ENCODE measurements around the gene CITED1. TPM values are rescaled to one million over a fixed set of nuclear protein-coding genes. Genes with fewer than 3 reads are reported as not detected.

Gene CITED1
- total and polyA plus RNA-seq, 2 of the 13 experiments (the other 11 are each of a cell fraction or from before 2014, with no cell fraction given) = 0.09 TPM; not detected in 1

DNA sequence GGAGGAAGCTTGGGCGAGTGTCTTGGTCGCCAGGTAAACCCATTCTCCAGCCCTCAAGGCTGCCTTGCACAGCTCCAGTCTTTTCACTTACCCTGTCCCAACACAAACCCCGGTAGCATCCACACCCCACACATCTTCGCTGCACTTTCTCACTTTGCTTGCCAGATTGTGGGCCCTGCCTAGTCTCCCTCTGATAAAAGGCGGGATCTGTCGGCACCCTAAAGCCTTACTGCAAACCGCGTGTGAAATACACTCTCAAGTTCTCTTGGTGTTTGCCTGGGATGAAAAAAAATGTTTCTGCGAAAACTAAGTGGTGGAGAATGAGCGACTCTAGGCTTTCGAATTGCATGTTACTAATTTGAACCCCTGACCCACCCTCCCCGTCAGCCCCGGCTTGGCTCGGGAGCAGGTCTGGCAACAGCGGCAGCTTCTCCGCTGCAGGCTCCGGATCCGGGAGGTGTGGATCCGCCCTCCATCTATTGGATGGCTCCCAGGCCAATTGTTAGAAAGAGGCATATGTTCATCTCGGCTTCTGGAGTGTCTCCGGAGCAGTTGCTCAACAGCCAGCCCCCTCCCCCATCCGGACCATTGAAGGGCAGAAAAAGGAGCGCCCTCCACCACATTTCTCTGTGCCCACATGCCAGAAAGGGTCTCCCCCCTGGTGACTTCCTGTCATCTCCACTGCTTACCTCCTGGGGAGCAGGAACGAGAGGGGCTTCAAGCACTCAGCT, 3.0 kb upstream of the CITED1 start (continued):
- TF ChIP-seq, protein P1, sequence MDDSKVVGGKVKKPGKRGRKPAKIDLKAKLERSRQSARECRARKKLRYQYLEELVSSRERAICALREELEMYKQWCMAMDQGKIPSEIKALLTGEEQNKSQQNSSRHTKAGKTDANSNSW (CRISPR knock-in tag; IDR thresholded peaks at IDR 0.05; ENCODE audit: borderline replicate concordance) = no peak
- peak; percentile 23 for TF ChIP-seq YY1 (IDR thresholded peaks at IDR 0.05; ENCODE audit: insufficient read depth, insufficient replicate concordance, low read depth, low read length)
- TF ChIP-seq, protein P2, sequence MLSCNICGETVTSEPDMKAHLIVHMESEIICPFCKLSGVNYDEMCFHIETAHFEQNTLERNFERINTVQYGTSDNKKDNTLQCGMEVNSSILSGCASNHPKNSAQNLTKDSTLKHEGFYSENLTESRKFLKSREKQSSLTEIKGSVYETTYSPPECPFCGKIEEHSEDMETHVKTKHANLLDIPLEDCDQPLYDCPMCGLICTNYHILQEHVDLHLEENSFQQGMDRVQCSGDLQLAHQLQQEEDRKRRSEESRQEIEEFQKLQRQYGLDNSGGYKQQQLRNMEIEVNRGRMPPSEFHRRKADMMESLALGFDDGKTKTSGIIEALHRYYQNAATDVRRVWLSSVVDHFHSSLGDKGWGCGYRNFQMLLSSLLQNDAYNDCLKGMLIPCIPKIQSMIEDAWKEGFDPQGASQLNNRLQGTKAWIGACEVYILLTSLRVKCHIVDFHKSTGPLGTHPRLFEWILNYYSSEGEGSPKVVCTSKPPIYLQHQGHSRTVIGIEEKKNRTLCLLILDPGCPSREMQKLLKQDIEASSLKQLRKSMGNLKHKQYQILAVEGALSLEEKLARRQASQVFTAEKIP (CRISPR knock-in tag; IDR thresholded peaks at IDR 0.05; ENCODE audit: borderline replicate concordance) = no peak
- TF ChIP-seq SIN3A (IDR thresholded peaks at IDR 0.05; ENCODE audit: borderline replicate concordance, low read depth, low read length) = no peak

DNA sequence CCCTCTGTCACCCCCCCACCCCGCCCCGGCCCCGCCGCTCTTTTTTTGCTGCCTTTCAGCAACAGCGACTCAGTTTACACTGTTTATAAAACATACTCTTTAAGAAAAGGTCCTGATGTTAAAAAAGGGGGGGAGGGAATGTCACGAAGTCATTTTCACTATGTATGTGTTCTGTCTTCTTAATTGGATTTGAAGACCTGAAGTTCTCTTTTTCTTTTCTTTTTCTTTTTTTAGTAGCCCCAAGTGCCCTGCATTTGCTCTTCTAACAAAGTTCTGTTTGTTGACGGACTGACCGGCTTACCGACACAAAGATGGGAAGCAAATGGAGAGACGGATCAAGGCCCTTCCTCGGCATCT, 2.5 kb upstream of the CITED1 start:
- Histone ChIP-seq H3K9ac (ENCODE audit: insufficient read depth, low read depth, low read length) (no peak overlapping the region), H3K27ac (ENCODE audit: extremely low read length, insufficient read depth, low read length) (no peak overlapping the region), H4K20me1 (ENCODE audit: insufficient read depth, low read length) (no peaks in the 10 kb centered on the region), H3K36me3 (replicated peaks in 1 of 2; ENCODE audit: control insufficient read depth in 1 of 2, insufficient read depth in 2 of 2, low read length in 2 of 2) (no peaks in the 10 kb centered on the region), H2AFZ (ENCODE audit: low read length) (no peak overlapping the region), H3K9me3 (ENCODE audit: low read length) (no peaks in the 10 kb centered on the region), H3K4me2 (ENCODE audit: low read depth, low read length) (peak overlapping the region; percentile 55; the same call in 1 of the 2 replicates), H3K79me2 (ENCODE audit: insufficient read depth, low read length) (no peaks in the 10 kb centered on the region), H3K4me1 (ENCODE audit: insufficient read depth, low read length) (peaks cover 30% of the 10 kb centered on the region), H3K4me3 (replicated peaks in 1 of 3; ENCODE audit: insufficient read depth in 1 of 3, low read depth in 2 of 3, low read length in 3 of 3) (no peak overlapping the region), H3K27me3 (ENCODE audit: control insufficient read depth in 1 of 2, insufficient read depth in 2 of 2, low read length in 2 of 2) (peaks cover 6 to 51% of the 10 kb centered on the region in 2 experiments; a peak in 4 of 5 replicates)
- DNase-seq (ENCODE audit: low spot score) (no peak), FAIRE-seq (no peak), ATAC-seq (no peak)
- intact Hi-C loops (cut with micrococcal nuclease; ENCODE audit: unreplicated experiment) (no loop called here), in situ Hi-C loops (cut with HindIII; ENCODE audit: extremely low pct_ligation_motif_present, low pct_unique_long_range_greater_than_20kb) (loop anchor here (10.0 kb wide), 1 partner anchor 237 kb away; no protein-coding TSS in a partner anchor)
- POLR2A ChIA-PET = no interaction called here
- BruUV-seq (replicated peaks) = no TSS peak
- CTCF ChIA-PET (ENCODE audit: low intra/inter-chr PET ratio, low total read pairs) = no interaction called here
- WGBS (ENCODE audit: low lambda C conversion rate) = 19% methylated on average over 11 of the region's 11 CpGs
- TF ChIP-seq SP5 (CRISPR knock-in tag; IDR thresholded peaks at IDR 0.05; ENCODE audit: borderline replicate concordance, low read depth) (no peak), ZNF558 (CRISPR knock-in tag; IDR thresholded peaks at IDR 0.05; ENCODE audit: borderline replicate concordance) (no peak), ZNF124 (CRISPR knock-in tag; IDR thresholded peaks at IDR 0.05) (no peak), SRY (CRISPR knock-in tag; IDR thresholded peaks at IDR 0.05) (no peak), TEAD2 (CRISPR knock-in tag; IDR thresholded peaks at IDR 0.05) (no peak), SMC3 (IDR thresholded peaks at IDR 0.05; ENCODE audit: low read length) (no peak), CEBPB (IDR thresholded peaks at IDR 0.05; ENCODE audit: borderline replicate concordance, low read depth, low read length) (no peak), KLF11 (CRISPR knock-in tag; IDR thresholded peaks at IDR 0.05) (no peak), ZNF549 (CRISPR knock-in tag; IDR thresholded peaks at IDR 0.05) (no peak), ZBTB8A (CRISPR knock-in tag; IDR thresholded peaks at IDR 0.05; ENCODE audit: borderline replicate concordance, low read depth) (no peak)
